ENCODE data around the gene CHM.

- no peak for TF ChIP-seq CTCF (IDR thresholded peaks at IDR 0.05)
- TF ChIP-seq ERG (CRISPR knock-in tag; IDR thresholded peaks at IDR 0.05), result no peak
- no peak for TF ChIP-seq RELA (CRISPR knock-in tag; IDR thresholded peaks at IDR 0.05; ENCODE audit: borderline replicate concordance)
- TF ChIP-seq ZSCAN18 (CRISPR knock-in tag; IDR thresholded peaks at IDR 0.05), result no peak
- no peak for TF ChIP-seq MYBL2 (CRISPR knock-in tag; IDR thresholded peaks at IDR 0.05)
- TF ChIP-seq AR (CRISPR knock-in tag; IDR thresholded peaks at IDR 0.05), result no peak
- no peak for TF ChIP-seq MLX (CRISPR knock-in tag; IDR thresholded peaks at IDR 0.05)
- TF ChIP-seq ZNF512 (CRISPR knock-in tag; IDR thresholded peaks at IDR 0.05; ENCODE audit: borderline replicate concordance), result no peak
- TF ChIP-seq MAX (CRISPR knock-in tag; IDR thresholded peaks at IDR 0.05), result no peak
- TF ChIP-seq NR3C1 (CRISPR knock-in tag; conservative IDR thresholded peaks at IDR 0.05; ENCODE audit: low read depth), result no peak
These were observed 7.5 kb downstream of the CHM start for GRCh38 chrX:86039625-86040568.

Measured in WTC11 (cell line).